ENCODE measurements around the gene TUBGCP3.

The TUBGCP3 gene

DNA sequence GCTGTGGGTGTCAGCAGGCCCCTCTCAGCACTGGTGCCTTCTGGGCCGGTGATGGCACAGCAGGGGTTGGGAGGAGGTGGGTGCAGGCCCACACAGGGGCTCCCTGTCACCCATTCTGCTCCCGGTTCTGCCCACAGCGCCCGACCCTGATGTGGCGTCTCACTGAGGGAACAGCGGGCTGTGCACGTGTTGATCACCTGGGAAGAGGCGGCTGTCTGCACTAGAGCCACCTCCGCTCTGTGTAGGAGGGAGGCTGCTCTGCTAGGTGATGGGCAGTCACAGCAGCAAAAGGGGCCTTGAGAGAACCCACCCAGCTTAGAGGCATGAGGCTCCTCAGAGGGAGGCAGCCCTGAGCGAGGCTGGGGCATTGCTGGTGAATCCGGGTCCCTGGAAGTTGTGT, 39.2 kb upstream of the TUBGCP3 start:
- no peak for DNase-seq (ENCODE audit: low read depth)
- TF ChIP-seq, protein P1, sequence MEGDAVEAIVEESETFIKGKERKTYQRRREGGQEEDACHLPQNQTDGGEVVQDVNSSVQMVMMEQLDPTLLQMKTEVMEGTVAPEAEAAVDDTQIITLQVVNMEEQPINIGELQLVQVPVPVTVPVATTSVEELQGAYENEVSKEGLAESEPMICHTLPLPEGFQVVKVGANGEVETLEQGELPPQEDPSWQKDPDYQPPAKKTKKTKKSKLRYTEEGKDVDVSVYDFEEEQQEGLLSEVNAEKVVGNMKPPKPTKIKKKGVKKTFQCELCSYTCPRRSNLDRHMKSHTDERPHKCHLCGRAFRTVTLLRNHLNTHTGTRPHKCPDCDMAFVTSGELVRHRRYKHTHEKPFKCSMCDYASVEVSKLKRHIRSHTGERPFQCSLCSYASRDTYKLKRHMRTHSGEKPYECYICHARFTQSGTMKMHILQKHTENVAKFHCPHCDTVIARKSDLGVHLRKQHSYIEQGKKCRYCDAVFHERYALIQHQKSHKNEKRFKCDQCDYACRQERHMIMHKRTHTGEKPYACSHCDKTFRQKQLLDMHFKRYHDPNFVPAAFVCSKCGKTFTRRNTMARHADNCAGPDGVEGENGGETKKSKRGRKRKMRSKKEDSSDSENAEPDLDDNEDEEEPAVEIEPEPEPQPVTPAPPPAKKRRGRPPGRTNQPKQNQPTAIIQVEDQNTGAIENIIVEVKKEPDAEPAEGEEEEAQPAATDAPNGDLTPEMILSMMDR (conservative IDR thresholded peaks at IDR 0.05; ENCODE audit: low read length): no peak
- no peak overlapping the region for H3K4me3 ChIP-seq (ENCODE audit: low read length)

DNA sequence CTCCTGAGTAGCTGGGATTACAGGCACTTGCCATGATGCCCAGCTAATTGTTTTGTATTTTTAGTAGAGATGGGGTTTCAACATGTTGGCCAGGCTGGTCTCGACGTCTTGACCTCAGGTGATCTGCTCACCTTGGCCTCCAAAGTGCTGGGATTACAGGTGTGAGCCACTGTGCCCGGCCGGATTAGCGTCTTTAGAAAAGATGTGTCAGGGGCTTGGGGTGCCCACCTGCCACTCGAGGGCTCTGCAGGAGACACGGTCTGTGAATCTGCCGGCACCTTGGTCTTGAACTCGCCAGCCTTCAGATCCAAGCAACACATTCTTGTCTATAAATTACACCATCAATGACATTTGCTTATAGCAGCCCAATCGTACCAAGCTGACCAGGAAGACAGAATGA, 38.8 kb upstream of the TUBGCP3 start:
- TF ChIP-seq, protein P1 (conservative IDR thresholded peaks at IDR 0.05; ENCODE audit: low read length): no peak
- no peak overlapping the region for H3K4me3 ChIP-seq (ENCODE audit: low read length)
- DNase-seq (ENCODE audit: low read depth): no peak

DNA sequence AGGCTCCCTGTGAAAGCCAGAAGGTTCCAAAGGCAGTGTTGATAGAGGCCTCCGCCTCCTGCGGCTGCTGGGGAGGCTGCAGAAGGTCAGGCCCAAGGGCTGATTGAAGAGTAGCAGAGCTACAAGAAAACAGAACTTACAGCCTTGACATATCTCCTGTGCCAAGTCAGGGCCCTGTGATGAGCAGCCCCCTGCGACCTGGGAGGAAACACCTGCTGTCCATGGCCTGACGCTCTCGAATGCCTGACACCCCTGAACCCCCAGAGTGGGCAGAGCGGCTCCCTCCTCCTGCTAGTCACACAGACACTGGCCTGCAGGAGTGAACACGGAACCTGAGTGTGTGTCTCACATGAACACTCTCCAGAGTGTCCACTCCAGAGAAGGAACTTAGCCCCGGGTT, 38.2 kb upstream of the TUBGCP3 start:
- DNase-seq (ENCODE audit: low read depth): no peak
- TF ChIP-seq, protein P1 (conservative IDR thresholded peaks at IDR 0.05; ENCODE audit: low read length): no peak
- H3K4me3 ChIP-seq (ENCODE audit: low read length): no peak overlapping the region

DNA sequence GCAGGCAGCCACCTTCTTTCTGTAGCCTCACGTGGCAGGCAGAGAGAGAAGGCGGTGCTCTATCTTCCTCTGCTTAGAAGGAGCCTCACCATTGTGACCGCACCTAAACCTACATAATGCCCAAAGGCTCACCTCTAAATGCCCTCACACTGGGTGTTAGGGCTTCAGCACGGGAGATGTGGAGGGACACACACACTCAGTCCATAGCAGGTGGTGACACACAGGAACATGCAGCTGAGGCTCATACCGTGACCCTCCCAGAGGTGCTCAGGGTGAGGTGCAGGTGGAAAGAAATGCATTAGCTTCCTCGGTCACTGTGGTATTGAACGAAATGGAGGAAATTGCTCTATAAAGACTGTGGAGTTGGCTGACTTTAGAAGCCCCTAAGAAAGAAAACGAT, 37.7 kb upstream of the TUBGCP3 start:
- DNase-seq (ENCODE audit: low read depth): no peak
- TF ChIP-seq, protein P1 (conservative IDR thresholded peaks at IDR 0.05; ENCODE audit: low read length): no peak
- H3K4me3 ChIP-seq (ENCODE audit: low read length): no peak overlapping the region

DNA sequence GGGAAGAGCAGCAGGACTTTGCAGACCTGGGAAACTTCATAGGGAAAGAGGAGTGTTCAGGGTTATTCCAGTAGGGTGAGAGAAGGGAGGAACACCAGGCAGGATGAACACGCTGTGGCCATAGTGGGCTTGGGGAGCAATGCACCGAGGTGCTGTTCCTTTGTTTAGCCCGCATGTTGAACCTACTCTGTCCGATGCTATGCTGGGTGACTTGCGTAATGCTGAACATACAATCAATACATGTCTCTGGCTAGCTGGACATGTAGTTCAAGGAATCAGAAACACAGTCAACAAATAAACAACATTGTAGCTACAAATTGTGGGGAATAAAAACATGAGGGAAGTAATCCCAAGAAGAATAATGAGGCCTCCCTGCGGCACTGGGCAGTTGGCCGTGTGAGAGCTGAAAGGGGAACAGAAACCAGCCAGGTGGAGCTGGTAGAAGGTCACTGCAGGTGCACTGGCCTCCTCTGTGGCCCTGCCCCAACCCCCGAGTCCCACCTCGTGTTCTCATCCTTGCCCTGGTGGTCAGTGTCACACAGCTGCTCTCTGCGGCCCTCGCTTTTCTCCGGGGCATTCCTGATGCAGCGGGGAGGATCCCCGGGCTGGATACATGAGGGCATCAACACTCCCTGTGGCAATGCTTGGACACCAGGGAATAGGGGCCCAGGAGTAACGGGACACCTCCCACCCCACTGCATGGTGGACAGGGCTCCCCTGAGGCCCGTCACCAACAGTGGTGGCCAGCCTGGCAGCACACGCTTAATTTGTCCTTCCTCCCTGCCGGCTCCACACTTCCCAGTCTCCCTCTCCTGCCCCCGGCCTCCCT, 36.9 kb upstream of the TUBGCP3 start:
- no peak overlapping the region for H3K4me3 ChIP-seq (ENCODE audit: low read length)
- TF ChIP-seq, protein P1 (conservative IDR thresholded peaks at IDR 0.05; ENCODE audit: low read length): no peak
- no peak for DNase-seq (ENCODE audit: low read depth)

DNA sequence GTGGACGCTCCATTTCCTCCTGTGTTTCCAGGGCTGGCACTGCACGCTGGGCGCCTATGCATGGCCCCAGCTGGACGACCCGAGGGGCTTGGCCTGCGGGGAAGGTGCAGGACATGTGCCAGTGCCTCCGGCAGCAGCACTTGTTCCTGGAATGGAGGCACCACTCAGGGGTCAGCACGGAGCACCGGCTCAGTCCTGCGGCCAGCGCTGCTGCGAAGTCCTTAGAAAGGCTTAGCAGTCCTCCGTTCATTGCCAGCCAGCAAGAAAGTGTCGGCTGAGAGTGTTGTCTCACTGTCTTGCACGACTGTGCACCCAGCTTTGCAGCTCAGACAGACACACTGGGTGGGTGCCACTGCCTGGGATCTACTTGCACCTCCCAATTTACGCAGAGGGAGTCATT, 36.1 kb upstream of the TUBGCP3 start:
- no peak for DNase-seq (ENCODE audit: low read depth)
- TF ChIP-seq, protein P1 (conservative IDR thresholded peaks at IDR 0.05; ENCODE audit: low read length): no peak
- no peak overlapping the region for H3K4me3 ChIP-seq (ENCODE audit: low read length)

DNA sequence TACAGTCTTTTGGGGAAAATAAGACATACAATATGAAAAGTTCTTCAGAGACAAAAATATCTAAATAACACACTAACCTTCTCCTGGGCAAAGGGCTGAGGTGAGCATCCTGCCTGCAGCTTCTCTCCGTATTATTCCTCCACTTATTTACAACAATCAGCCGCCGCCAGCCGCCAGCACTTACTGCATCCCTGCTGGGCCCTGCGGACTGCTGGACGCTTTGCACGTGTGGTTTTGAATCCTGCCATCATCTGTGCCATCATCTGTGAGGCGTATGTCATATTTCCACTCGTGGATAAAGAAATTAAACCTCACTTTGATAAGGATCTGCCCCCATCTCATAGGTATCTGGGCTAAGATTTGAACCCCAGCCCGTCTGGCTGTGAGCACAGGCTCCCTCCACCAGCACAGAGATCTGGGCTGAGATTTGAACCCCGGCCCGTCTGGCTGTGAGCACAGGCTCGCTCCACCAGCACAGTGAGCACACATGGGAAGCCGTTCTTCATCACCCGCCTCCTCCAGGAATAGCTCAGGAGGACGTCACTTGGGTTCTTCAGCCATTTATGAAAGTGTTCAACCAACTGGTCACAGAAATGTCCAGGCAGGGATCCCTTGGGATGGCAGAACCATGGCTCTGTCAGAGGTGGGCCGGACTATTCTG, 35.2 kb upstream of the TUBGCP3 start:
- no peak overlapping the region for H3K4me3 ChIP-seq (ENCODE audit: low read length)
- DNase-seq (ENCODE audit: low read depth): no peak
- TF ChIP-seq, protein P1 (conservative IDR thresholded peaks at IDR 0.05; ENCODE audit: low read length): no peak
